ENCODE measurements around the gene PVR.
"Not testable (repeated sequence)": the region's sequence is repeated elsewhere in the genome, so short reads cannot be mapped to it uniquely, and the experiment has no call there.

PVR gene

DNA sequence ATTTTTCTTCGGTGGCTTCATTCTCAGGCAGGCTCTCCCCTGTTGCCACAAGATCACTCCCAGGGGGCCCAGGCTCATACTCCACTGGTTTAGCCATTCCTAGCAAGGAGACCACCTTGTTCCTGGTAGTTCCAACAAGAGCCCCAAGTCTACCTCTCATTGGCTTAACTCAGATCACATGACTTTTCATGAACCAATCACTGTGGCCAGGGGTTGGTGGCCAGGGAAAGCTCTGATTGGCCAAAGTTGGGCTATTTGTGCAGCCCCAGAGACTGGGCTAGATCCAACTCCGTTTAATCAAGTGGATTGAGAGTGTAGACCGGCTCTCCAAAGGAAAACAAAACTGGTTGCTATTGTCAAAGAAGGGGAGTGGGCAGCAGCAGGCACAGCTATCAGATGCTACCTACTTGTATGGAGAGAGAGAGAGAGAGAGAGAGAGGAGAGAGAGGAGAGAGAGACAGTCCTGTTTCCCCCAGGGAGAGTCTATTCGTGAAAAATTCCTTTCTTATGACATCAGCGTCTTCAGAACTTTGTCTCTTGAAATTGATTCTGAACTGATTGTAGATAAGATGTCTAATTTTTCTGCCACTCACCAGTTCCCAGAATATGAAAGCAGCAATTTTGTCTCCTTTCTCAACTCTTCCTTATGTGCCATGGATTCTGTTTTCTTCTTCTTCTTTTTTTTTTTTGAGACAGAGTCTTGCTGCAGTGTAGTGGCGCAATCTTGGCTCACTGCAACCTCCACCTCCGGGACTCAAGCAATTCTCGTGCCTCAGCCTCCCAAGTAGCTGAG is 33.5 kb downstream of the PVR start:
- DNase-seq, result no peak

GRCh38 chr19:44680536-44680935 is 36.8 kb downstream of the PVR start:
- DNase-seq, result no peak

DNA sequence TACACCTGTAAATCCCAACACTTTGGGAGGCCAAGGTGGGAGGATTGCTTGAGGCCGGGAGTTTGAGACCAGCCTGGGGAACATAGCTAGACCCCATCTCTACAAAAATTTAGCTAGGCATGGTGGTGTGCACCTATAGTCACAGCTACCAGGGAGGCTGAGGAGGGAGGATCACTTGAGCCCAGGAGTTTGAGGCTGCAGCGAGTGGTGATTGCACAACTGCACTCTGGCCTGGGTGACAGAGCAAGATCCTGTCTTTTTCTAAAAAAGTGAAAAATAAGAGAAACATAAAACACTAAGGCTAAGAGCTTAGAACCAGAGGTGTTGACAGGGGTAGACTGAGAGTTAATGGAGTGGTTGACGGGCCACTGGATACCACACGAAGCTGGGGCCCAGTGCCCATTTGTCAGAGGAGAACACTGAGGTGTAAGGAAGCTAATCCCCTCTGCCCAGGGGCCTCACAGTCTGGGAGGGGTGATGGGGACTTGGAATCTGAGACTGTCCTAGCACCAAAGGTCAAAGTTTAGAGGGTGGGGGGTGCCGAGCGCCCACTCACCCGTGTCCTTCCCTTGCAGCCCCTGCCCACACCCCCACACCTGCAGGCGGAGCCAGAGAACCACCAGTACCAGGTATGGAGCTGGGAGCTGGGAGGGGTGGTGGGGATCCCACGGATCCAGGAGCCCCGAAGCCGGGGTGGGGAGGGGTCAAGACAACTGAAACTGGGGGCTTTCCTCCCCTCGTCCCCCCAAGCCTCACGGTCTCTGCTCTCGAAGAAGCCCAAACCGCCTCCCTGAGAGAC is 38.5 kb downstream of the PVR start:
- no peak for DNase-seq

DNA sequence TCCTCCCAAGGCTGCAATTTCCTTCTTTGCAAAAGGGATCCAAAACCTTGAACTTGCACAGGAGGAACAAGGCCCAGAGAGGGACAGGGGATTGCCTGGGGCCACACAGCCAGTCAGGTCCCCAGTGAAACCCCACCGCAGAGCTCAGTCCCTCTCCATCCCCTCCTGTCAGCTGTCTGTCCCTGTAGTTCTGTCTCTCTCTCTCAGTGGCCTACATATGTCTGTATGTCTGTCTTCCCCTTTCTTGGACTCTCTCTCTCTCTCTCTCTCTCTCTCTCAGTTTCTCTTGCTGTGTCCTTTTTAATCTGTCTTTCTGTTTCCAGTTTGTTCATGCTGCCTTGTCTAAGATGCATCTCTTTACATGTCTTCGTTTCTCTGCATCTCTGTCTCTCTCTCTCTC is 39.1 kb downstream of the PVR start:
- DNase-seq, result no peak

GRCh38 chr19:44683434-44684210 is 39.9 kb downstream of the PVR start:
- no peak for DNase-seq

DNA sequence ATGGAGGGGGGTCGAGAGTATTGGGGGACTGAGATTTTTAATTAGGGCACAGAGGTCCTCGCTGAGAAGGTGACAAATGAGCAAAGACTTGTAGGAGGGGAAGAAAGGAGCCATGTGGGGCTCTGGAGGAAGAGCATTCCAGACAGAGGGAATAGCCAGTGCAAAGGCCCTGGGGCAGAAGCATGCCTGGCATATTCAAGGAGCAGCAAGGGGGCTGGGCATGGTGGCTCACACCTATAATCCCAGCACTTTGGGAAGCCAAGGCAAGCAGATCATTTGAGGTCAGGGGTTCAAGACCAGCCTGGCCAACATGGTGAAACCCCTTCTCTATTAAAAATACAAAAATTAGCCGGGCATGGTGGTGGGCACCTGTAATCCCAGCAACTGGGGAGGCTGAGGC is 40.7 kb downstream of the PVR start:
- not testable (repeated sequence) for DNase-seq

DNA sequence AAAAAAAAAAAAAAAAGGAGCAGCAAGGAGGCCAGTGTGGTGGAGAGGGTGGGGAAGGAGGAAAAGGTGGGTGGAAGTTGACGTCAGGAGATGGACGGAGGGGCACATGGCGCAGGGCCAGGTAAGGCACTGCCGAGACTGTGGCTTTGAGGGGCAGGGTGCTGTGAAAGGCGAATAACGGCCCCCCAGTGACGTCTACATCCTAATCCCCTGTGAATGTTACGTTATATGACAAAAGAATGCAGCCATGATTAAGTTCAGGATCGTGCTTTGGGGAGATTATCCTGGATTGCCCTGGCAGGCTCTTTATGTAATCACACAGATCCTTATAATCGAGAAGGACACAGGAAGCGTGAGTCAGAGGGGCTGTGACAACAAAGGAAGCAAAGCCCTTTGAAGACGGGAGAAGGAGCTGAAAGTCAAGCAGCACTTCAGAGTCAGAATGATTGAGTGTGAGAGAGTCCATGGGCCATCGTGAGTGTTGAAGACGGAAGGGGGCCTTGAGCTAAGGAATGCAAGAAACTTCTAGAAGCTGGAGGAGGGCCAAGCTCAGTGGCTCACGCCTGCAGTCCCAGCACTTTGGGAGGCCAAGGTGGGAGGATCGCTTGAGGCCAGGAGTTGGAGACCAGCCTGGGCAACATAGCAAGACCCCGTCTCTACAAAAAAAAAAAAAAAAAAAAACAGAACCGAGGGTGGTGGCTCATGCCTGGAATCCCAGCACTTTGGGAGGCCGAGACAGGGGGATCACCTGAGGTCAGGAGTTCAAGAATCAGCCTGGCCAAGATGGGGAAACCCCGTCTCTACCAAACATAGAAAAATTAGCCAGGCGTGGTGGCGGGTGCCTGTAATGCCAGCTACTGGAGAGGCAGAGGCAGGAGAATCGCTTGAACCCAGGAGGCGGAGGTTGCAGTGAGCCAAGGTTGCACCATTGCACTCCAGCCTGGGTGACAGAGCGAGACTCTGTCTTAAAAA is 41.5 kb downstream of the PVR start:
- no peak for DNase-seq

- no peak for DNase-seq
These were observed 42.2 kb downstream of the PVR start for GRCh38 chr19:44685877-44686276.

GRCh38 chr19:44686896-44687295 is 43.2 kb downstream of the PVR start:
- no peak for DNase-seq

- DNase-seq, result no peak
These were observed 44.2 kb downstream of the PVR start for GRCh38 chr19:44687888-44688287.

- DNase-seq, result peak; percentile 87 to 88
These were observed 45.8 kb downstream of the PVR start for GRCh38 chr19:44689290-44690130.

DNA sequence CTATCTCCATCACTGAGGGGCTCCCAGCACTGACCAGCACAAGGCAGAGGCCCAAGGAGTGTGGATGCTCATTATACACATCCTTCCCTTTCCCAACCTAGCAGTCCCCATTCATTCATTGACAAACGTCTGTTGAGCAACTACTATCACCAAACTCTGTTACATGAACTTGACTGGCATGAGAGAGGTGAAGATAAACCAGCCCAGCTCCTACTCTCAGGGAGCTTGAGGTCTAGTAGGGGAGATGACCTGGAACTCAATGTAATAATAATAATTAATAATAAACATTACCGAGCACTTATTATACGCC is 46.4 kb downstream of the PVR start:
- no peak for DNase-seq

GRCh38 chr19:44692379-44692721 is 48.6 kb downstream of the PVR start:
- DNase-seq, result no peak

GRCh38 chr19:44694184-44694579 is 50.5 kb downstream of the PVR start:
- DNase-seq, result peak in 1 of 2 donors; percentile 39

GRCh38 chr19:44696939-44697669 is 53.4 kb downstream of the PVR start:
- DNase-seq, result no peak

- DNase-seq, result no peak
These were observed 53.9 kb downstream of the PVR start for GRCh38 chr19:44697670-44698034.

- no peak for DNase-seq
These were observed 54.9 kb downstream of the PVR start, which contains the start of gene CEACAM16 for GRCh38 chr19:44698492-44699201. CEACAM16 (plus strand) TSS chr19:44699151; CDS start chr19:44701457, 2,306 bp downstream.

GRCh38 chr19:44700547-44700946 is 56.8 kb downstream of the PVR start:
- no peak for DNase-seq

- DNase-seq, result no peak
These were observed 57.5 kb downstream of the PVR start for GRCh38 chr19:44701228-44701627.

GRCh38 chr19:44702551-44703176 is 59.0 kb downstream of the PVR start:
- no peak for DNase-seq
